Peyer's patch (tissue), 4 donors: ENCODE data around the gene CLEC4M.
"Not testable (repeated sequence)": the region's sequence is repeated elsewhere in the genome, so short reads cannot be mapped to it uniquely, and the experiment has no call there.

ENCODE experiments used
- CTCF ChIP-seq, 6 experiments: fragments of 450-650 bp in 4 of 6; fragments of 200-600 bp in 2 of 6; sonication (generic) in 1 of 6; IDR thresholded peaks; one replicate each; pipeline ENCODE4 v1.5.1; 2017 to 2019; ENCODE audit warnings: antibody characterized with exemption in 6 of 6, mild to moderate bottlenecking in 3 of 6, moderate library complexity in 1 of 6
- POLR2A ChIP-seq, 2 donors: fragments of 450-650 bp; IDR thresholded peaks; one replicate each; pipeline ENCODE4 v1.5.1; 2017; ENCODE audit warnings: antibody characterized with exemption in 2 of 2, mild to moderate bottlenecking in 2 of 2, moderate library complexity in 2 of 2

- not testable (repeated sequence) for TF ChIP-seq CTCF, POLR2A (IDR thresholded peaks at IDR 0.05)
These were observed 16.7 kb upstream of the CLEC4M start for GRCh38 chr19:7746306-7746705.
